Endothelial cell of umbilical vein (primary cell): ENCODE measurements around the gene UGT1A7. TPM values are rescaled to one million over a fixed set of nuclear protein-coding genes. Genes with fewer than 3 reads are reported as not detected.

Experiments used
- BruUV-seq: library from RNA; stranded (reverse); fragments of 400-500 nt; replicated peaks from 2 replicates; lab custom pipeline; 2021; lab: Mats Ljungman, UMichigan
- CTCF ChIA-PET: fragments of 300-600, 350-600 bp; sonication (Branson Sonifier 250); formaldehyde crosslinking; loops from one replicate; lab custom pipeline; 2021; ENCODE audit warnings: antibody characterized with exemption, inconsistent platforms; lab: Charles Lee
- POLR2A ChIA-PET: fragments of 300-600, 350-600 bp; sonication (Branson Sonifier 250); formaldehyde crosslinking; loops from one replicate; lab custom pipeline; 2021; ENCODE audit warnings: antibody characterized with exemption, inconsistent platforms; lab: Charles Lee
- DNase-seq: peaks from one replicate; pipeline ENCODE4 v3.0.0-alpha.2; 2011; ENCODE audit warnings: low read depth, low spot score
- FAIRE-seq: peaks from 2 replicates; lab custom pipeline; 2011; peaks lifted over from hg19 to GRCh38; lab: Jason Lieb, UNC
- H2AFZ ChIP-seq: 2 replicates; pipeline ENCODE4 v1.6.0; 2012; ENCODE audit warnings: low read depth, low read length, control low read depth, inconsistent platforms
- H3K27ac ChIP-seq: 2 replicates; pipeline ENCODE4 v1.5.1; 2011; ENCODE audit warnings: low read depth, mild to moderate bottlenecking, control low read depth, low read length, moderate library complexity; ENCODE audit not compliant: insufficient read depth
- H3K27me3 ChIP-seq, 2 experiments: 2 replicates each; pipeline versions ENCODE4 v1.6.0 to v1.6.1; 2011; ENCODE audit warnings: low read length in 2 of 2, mixed read lengths in 1 of 2; ENCODE audit not compliant: control insufficient read depth in 2 of 2, insufficient read depth in 2 of 2
- H3K36me3 ChIP-seq, 2 experiments: 2 replicates in 1 of 2; 3 replicates in 1 of 2; pipeline ENCODE4 v1.5.1; 2011; ENCODE audit warnings: low read length in 2 of 2, mild to moderate bottlenecking in 1 of 2, moderate library complexity in 1 of 2; ENCODE audit not compliant: control insufficient read depth in 2 of 2, insufficient read depth in 2 of 2; ENCODE audit errors: extremely low read depth in 1 of 2
- H3K4me1 ChIP-seq: 3 replicates; pipeline ENCODE4 v1.5.1; 2011; ENCODE audit warnings: mild to moderate bottlenecking, low read length; ENCODE audit not compliant: control insufficient read depth, insufficient read depth; ENCODE audit errors: extremely low read depth
- H3K4me2 ChIP-seq: 2 replicates; pipeline ENCODE4 v1.6.1; 2011; ENCODE audit warnings: low read length, control low read depth, mixed read lengths; ENCODE audit not compliant: insufficient read depth
- H3K4me3 ChIP-seq, 3 experiments: fragments of 200-600 bp in 1 of 3; sonication (generic), shearing (Covaris generic) in 1 of 3; replicated peaks in 1 of 3; 2 replicates each; pipeline ENCODE4 v1.5.1; 2011 to 2016; ENCODE audit warnings: control low read depth in 3 of 3, low read length in 3 of 3, mild to moderate bottlenecking in 2 of 3, inconsistent platforms in 1 of 3, low read depth in 1 of 3, moderate library complexity in 1 of 3; ENCODE audit not compliant: insufficient read depth in 1 of 3
- H3K79me2 ChIP-seq: 2 replicates; pipeline ENCODE4 v1.6.0; 2012; ENCODE audit warnings: low read length, inconsistent platforms; ENCODE audit not compliant: control insufficient read depth, insufficient read depth
- H3K9ac ChIP-seq: replicated peaks from 2 replicates; pipeline ENCODE3; 2011; ENCODE audit warnings: low read length, control low read depth; ENCODE audit not compliant: insufficient read depth; ENCODE audit errors: extremely low read depth
- H3K9me1 ChIP-seq: replicated peaks from 3 replicates; pipeline ENCODE4 v1.6.0; 2011; ENCODE audit warnings: mild to moderate bottlenecking, low read length; ENCODE audit not compliant: control insufficient read depth, insufficient read depth; ENCODE audit errors: extremely low read depth
- H3K9me3 ChIP-seq: replicated peaks from 2 replicates; pipeline ENCODE4 v1.5.1; 2012; ENCODE audit warnings: low read length, inconsistent platforms; ENCODE audit not compliant: control insufficient read depth, insufficient read depth
- H4K20me1 ChIP-seq: replicated peaks from 2 replicates; pipeline ENCODE3; 2011; ENCODE audit warnings: mild to moderate bottlenecking, low read length; ENCODE audit not compliant: control insufficient read depth, insufficient read depth; ENCODE audit errors: extremely low read depth
- EZH2 ChIP-seq: IDR thresholded peaks from 2 replicates; pipeline ENCODE4 v1.6.1; 2012; ENCODE audit warnings: borderline replicate concordance, low read depth, mild to moderate bottlenecking, moderate library complexity, low read length, inconsistent platforms; ENCODE audit not compliant: severe bottlenecking
- FOS ChIP-seq: IDR thresholded peaks from 2 replicates; pipeline ENCODE4 v1.6.1; 2011; ENCODE audit warnings: mild to moderate bottlenecking, low read length, moderate library complexity, borderline replicate concordance; ENCODE audit not compliant: insufficient read depth
- GATA2 ChIP-seq: IDR thresholded peaks from 2 replicates; pipeline ENCODE4 v1.7.0; 2011; ENCODE audit warnings: low read depth, mild to moderate bottlenecking, moderate library complexity, mixed read lengths, low read length; ENCODE audit not compliant: insufficient read length, insufficient read depth
- JUN ChIP-seq: IDR thresholded peaks from 2 replicates; pipeline ENCODE4 v1.6.1; 2011; ENCODE audit warnings: borderline replicate concordance, low read depth; ENCODE audit not compliant: insufficient read length, insufficient read depth
- MYC ChIP-seq: IDR thresholded peaks from one replicate; pipeline ENCODE4 v1.6.1; 2011; ENCODE audit warnings: mild to moderate bottlenecking, low read depth, low read length
- POLR2A ChIP-seq: IDR thresholded peaks from 2 replicates; pipeline ENCODE4 v1.6.1; 2012; ENCODE audit warnings: low read depth, mild to moderate bottlenecking, control low read depth, low read length
- POLR2AphosphoS5 ChIP-seq: IDR thresholded peaks from 2 replicates; pipeline ENCODE4 v1.6.1; 2012; ENCODE audit warnings: low read depth, mild to moderate bottlenecking, control low read depth, low read length, moderate library complexity; ENCODE audit not compliant: insufficient read depth
- dilution Hi-C: fragments of 300-500 bp; cut with MboI; formaldehyde crosslinking; loops from one replicate; pipeline ENCODE4 v1.15.0; 2019; ENCODE audit warnings: low sequenced_read_pairs; ENCODE audit not compliant: extremely low pct_ligation_motif_present
- intact Hi-C: fragments of 100-400 bp; cut with micrococcal nuclease; formaldehyde crosslinking; loops from one replicate; pipeline ENCODE4 v1.10.0; 2022
- polyA plus RNA-seq, 4 experiments: library from polyadenylated mRNA; depleted of rRNA in 3 of 4; stranded (reverse) in 3 of 4; unstranded in 1 of 4; fragments of >200 nt; gene quantifications; 2 replicates each; pipeline versions ENCODE4 v1.2.1 to v1.2.3, GENCODE V29; 2011 to 2012; ENCODE audit warnings: missing spikeins in 1 of 4
- total RNA-seq: library from RNA; stranded (reverse); gene quantifications from 2 replicates; pipeline ENCODE4 v1.2.3, GENCODE V29; 2021
- TF ChIP-seq, protein P1 (sequence below), 2 donors: IDR thresholded peaks; 1 replicate in 1 of 2; 2 replicates in 1 of 2; pipeline ENCODE4 v1.5.1; 2011; ENCODE audit warnings: low read length in 2 of 2, mild to moderate bottlenecking in 2 of 2, moderate library complexity in 2 of 2, control low read depth in 1 of 2, inconsistent platforms in 1 of 2, low read depth in 1 of 2; ENCODE audit not compliant: insufficient read depth in 1 of 2; ENCODE audit errors: extremely low read depth in 1 of 2
- TF ChIP-seq, protein P2 (sequence below): IDR thresholded peaks from 2 replicates; pipeline ENCODE4 v1.6.1; 2011; ENCODE audit not compliant: insufficient read depth, insufficient read length

UGT1A7 gene
- total and polyA plus RNA-seq, 2 donors (not counting 3 experiments of a cell fraction or from before 2014, with no cell fraction given), result not detected

DNA sequence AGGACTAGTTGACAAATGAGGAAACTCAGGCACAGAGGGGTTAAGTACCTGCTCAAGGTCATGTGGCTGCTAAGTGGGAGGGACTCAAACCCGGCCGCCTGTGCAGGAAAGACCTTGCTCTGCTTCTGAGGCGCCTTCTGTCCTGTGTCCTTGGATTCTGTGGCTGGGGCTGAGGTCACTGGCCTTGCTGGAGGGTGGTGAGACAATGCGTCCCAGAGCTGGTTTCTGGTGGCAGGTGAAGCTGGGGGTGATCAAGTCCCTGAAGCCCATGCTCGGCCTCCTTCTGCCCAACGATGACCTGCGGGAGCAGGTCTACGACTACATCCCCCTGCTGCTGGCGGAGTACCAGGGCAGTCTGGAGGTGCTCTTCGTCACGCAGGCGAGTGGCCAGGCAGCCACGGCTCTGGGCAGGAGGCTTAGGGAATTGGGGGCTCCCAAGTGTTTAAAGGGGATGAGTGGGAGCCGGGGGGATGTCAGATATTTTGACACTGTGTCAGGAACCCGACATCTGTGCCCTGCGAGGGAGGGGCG lies 112.5 kb downstream of the UGT1A7 start:
- intact Hi-C loops, result no loop called here
- Histone ChIP-seq H3K36me3 (no peaks in the 10 kb centered on the region), H3K79me2 (no peaks in the 10 kb centered on the region), H3K9me3 (no peaks in the 10 kb centered on the region), H3K27me3 (no peaks in the 10 kb centered on the region), H4K20me1 (no peaks in the 10 kb centered on the region), H3K4me3 (no peak overlapping the region), H3K27ac (no peak overlapping the region), H3K4me1 (no peaks in the 10 kb centered on the region), H2AFZ (no peak overlapping the region), H3K9ac (no peak overlapping the region), H3K9me1 (no peaks in the 10 kb centered on the region), H3K4me2 (no peak overlapping the region)
- FAIRE-seq (no peak), DNase-seq (no peak)
- ChIA-PET POLR2A (no interaction called here), CTCF (no interaction called here)
- dilution Hi-C loops, result no loop called here
- no TSS peak for BruUV-seq
- TF ChIP-seq, protein P1, sequence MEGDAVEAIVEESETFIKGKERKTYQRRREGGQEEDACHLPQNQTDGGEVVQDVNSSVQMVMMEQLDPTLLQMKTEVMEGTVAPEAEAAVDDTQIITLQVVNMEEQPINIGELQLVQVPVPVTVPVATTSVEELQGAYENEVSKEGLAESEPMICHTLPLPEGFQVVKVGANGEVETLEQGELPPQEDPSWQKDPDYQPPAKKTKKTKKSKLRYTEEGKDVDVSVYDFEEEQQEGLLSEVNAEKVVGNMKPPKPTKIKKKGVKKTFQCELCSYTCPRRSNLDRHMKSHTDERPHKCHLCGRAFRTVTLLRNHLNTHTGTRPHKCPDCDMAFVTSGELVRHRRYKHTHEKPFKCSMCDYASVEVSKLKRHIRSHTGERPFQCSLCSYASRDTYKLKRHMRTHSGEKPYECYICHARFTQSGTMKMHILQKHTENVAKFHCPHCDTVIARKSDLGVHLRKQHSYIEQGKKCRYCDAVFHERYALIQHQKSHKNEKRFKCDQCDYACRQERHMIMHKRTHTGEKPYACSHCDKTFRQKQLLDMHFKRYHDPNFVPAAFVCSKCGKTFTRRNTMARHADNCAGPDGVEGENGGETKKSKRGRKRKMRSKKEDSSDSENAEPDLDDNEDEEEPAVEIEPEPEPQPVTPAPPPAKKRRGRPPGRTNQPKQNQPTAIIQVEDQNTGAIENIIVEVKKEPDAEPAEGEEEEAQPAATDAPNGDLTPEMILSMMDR (IDR thresholded peaks at IDR 0.05; ENCODE audit: extremely low read depth in 1 of 2, insufficient read depth in 1 of 2, low read depth in 1 of 2, low read length in 2 of 2), result no peak
- TF ChIP-seq EZH2 (no peak), POLR2AphosphoS5 (no peak), POLR2A (no peak), JUN (no peak), MYC (no peak), FOS (no peak), GATA2 (no peak)
- TF ChIP-seq, protein P2, sequence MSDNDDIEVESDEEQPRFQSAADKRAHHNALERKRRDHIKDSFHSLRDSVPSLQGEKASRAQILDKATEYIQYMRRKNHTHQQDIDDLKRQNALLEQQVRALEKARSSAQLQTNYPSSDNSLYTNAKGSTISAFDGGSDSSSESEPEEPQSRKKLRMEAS, result no peak
